Measurements from ENCODE around the gene STAT5A.
"Not testable (repeated sequence)": the region's sequence is repeated elsewhere in the genome, so short reads cannot be mapped to it uniquely, and the experiment has no call there.

The STAT5A gene

GRCh38 chr17:42286411-42287221 lies 1.7 kb upstream of the STAT5A start:
- DNase-seq: no peak

GRCh38 chr17:42287305-42287976 lies 857 bp upstream of the STAT5A start:
- no peak for DNase-seq

DNA sequence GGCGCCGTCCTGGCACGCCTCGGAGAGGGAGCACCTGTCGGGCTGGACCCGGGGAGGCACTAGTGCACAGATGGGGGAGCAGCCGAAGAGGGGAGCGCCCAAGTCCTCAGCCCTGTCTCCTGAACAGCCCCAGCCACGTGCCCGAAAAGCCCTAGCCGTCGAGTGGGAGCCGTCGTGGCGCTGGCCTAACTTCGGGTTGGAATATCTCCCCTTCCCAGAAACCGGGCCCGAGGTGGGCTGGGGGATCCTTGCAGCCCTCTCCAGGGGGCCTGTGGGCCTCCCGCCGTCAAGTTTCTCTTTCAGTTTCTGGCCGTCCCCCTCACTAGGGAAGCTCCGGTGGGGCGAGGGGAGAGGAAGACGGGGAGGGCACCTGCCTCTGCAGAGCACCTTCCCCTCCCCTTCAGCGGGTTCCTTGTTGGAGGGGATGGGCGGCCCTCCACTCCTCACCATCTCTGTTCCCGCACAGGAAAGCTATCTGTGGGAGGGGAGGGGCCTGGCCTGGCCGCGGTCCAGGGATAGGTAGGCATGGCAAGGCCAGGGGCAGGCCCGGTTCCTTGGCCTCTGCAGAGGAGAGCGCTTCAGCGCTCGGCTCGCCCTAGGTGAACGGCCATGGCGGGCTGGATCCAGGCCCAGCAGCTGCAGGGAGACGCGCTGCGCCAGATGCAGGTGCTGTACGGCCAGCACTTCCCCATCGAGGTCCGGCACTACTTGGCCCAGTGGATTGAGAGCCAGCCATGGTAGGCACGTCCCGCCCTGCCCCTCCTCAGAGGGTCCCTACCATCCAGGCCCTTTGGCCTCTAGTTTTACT lies 709 bp downstream of the STAT5A start:
- no peak for DNase-seq

GRCh38 chr17:42289611-42290181 lies 1.4 kb downstream of the STAT5A start:
- no peak for DNase-seq

GRCh38 chr17:42290577-42290976 lies 2.3 kb downstream of the STAT5A start:
- no peak for DNase-seq

DNA sequence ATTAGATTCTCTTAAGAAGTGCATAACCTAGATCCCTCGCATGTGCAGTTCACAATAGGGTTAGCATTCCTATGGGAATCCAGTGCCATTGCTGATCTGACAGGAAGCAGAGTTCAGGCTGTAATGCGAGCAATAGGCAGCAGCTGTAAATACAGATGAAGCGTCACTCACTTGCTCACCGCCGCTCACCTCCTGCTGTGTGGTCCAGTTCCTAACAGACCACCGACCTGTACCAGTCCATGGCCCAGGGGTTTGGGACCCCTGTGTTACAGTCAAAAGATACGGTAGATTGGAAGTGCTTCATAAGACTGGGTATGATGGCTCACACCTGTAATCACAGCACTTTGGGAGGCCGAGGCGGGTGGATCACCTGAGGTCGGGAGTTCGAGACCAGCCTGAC lies 2.8 kb downstream of the STAT5A start:
- no peak for DNase-seq

DNA sequence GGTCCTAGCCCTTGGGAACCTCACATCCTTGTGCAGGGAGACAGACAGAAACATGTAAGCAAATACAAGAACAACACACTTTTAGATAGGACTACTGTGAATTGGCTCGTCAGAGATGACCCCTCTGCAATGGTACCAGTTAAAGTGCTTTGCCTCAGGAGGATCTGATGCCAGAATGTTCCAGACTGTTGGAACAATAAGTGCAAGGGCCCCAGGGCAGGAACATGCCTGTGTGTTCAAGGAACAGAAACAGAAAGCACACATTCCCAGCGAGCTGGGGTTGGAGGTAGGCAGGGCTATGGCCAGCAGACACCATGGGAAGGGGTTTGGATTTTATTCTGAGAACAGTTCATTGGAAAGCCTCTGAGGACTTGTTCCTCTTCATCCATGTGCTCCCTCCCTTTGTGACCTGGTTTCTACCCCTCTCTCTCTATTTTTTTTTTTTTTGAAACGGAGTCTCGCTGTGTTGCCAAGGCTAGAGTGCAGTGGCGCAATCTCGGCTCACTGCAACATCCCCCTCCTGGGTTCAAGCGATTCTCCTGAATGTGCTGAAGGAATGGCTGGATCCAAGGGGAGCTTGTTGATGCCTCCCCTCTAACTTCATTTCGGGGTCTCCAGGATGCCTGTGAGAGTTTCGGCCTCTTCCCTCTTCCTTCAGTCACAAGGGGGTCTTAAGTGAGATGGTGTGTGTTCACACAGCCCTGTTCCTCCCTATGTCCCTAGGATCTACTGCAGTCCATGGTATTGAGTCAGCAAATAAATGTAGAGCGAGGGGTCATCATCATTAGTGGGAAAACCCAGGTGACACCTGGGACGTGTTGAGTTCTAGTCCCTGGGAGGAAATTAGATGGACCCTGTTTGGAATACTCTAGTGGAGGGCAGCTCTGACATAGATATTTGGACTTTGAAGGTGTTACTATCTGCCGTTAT lies 6.4 kb downstream of the STAT5A start:
- DNase-seq: no peak

GRCh38 chr17:42296012-42296411 lies 7.7 kb downstream of the STAT5A start:
- no peak for DNase-seq

GRCh38 chr17:42297775-42298174 lies 9.5 kb downstream of the STAT5A start:
- DNase-seq: not testable (repeated sequence)

DNA sequence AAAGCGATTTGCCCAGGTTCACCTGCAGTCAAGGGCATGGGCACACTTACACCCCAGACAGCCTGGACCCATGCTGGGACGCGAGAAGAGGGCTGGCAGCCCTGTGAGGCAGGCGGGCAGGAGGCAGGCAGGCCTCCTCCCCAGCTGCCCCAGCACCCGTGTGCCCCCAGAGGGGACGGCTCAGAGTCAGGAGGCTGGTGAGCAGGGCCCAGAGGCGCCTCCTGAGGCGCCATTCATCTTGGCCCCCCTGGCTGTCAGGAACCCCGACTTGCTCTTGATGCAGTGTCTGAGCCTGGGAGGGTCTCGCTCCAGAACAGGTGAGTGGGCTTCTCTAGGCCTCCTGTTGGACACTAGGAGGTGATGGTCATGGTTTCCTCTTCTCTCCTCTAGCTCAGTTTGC lies 11.1 kb downstream of the STAT5A start:
- DNase-seq: not testable (repeated sequence)

GRCh38 chr17:42299913-42300312 lies 11.6 kb downstream of the STAT5A start:
- DNase-seq: not testable (repeated sequence)

DNA sequence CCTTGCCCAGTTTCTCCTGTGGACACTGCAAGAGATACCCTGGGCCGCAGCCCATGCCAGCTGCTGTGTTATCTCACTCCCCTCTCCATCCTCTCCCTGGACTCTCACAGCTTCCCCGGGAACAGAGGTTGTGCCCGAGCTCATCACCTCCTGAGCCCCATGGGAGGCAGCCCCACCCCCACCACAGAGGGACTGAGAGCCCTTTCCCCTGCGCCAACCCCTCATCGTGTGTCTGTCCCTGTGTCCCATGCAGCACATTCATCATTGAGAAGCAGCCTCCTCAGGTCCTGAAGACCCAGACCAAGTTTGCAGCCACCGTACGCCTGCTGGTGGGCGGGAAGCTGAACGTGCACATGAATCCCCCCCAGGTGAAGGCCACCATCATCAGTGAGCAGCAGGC lies 12.7 kb downstream of the STAT5A start:
- no peak for DNase-seq

GRCh38 chr17:42303694-42304093 lies 15.4 kb downstream of the STAT5A start:
- no peak for DNase-seq

DNA sequence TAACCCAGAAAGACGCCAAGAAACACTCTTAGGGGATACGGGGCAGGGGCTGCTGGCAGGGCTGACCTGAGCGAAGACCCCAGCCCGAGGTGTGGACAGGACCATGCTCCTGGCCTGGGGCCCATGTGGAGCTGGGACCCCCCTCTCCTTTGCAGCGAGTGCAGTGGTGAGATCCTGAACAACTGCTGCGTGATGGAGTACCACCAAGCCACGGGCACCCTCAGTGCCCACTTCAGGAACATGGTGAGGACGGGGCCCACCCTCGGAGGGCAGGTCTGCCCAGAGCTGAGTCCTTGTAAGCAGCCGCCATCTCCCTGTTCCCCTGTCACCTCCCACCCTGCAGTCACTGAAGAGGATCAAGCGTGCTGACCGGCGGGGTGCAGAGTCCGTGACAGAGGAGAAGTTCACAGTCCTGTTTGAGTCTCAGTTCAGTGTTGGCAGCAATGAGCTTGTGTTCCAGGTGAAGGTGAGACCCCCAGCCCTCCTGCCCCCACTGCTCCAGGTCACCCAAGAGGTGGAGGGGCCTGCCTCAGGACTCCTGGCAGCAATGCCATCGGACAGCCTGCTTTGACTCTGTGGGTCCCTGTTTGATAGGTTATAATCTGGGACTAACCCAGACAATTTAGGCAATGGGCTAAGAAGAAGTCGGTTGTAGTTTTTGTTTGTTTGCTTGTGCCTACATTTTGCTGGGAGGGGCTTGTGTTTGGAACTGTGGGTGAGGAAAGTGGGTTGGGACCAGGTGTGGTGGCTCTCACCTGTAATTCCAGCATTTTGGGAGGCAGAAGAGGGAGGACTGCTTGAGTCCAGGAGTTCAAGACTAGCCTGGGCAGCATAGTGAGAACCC lies 16.1 kb downstream of the STAT5A start:
- DNase-seq: no peak

DNA sequence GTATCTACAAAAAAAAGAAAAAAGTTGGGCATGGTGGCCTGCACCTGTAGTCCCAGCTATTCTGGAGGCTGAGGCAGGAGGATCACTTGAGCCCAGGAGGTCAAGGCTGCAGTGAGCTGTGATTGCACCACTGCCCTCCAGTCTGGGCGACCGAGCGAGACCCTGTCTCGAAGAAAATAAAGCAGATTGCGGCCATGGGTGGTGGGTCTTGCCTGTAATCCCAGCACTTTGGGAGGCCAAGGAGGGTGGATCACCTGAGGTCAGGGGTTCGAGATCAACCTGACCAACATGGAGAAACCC lies 16.7 kb downstream of the STAT5A start:
- not testable (repeated sequence) for DNase-seq

GRCh38 chr17:42305543-42306384 lies 17.5 kb downstream of the STAT5A start:
- DNase-seq: no peak

GRCh38 chr17:42306385-42306667 lies 18.0 kb downstream of the STAT5A start:
- DNase-seq: no peak

DNA sequence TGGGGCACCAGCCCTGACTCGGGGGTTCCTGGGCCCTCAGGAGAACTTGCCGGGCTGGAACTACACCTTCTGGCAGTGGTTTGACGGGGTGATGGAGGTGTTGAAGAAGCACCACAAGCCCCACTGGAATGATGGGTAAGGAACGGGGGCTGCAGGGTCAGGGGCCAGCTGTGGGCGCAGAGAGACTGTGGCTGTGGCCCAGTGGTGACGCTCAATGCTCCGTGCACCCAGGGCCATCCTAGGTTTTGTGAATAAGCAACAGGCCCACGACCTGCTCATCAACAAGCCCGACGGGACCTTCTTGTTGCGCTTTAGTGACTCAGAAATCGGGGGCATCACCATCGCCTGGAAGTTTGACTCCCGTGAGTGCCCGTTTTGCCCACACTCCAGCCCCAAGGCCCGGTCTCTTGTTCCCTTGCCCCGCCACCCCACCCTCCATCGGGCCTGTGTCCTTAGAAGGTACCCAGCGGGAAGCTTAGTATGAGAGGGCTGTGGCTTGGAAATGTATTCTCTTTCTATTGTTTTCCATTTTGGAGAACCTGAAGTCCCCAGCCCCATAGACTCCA lies 19.1 kb downstream of the STAT5A start:
- DNase-seq: no peak

DNA sequence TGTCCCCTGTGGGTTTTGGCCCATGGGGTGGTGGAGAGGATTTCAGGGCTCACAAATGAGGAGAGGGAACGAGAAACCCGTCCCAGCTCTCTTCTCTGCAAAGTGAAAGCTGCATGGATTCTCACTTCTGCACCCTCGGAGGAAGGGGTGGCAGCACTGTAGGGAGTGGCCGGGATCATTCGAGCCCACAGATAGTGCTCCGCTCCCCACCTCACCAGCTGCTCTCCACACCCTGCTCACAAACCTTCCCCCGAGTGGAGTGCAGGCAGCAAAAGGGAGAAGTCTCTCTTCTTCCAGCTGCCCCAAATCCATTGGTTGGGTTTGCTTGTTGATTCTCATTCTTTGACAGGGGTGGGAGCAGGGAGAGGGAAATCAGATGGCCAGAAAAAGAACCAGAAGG lies 20.1 kb downstream of the STAT5A start:
- no peak for DNase-seq

DNA sequence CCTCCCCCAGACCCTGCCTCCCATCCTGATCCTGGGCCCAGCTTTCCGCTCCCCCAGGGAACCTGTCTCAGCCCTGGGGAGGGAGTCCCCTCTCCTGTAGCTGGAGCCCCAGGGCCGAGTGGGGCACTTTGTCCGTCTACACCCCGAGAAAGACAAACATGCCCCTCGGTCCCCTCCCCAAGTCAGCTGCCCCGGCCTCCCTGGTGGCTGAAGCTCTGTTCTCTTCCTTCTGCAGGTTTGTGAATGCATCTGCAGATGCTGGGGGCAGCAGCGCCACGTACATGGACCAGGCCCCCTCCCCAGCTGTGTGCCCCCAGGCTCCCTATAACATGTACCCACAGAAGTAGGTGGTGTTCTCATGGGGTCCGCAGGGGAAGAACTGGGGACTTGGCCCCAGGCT lies 20.8 kb downstream of the STAT5A start:
- no peak for DNase-seq

Measured in fibroblast of upper back skin (primary cell).